ENCODE measurements around the gene ATOX1.

GRCh38 chr5:151800532-151800931, 42.1 kb upstream of the ATOX1 start:
- no peak for TF ChIP-seq CTCF (IDR thresholded peaks at IDR 0.05)
- no peak for TF ChIP-seq EZH2 (IDR thresholded peaks at IDR 0.05; ENCODE audit: borderline replicate concordance, insufficient read depth, low read depth, low read length, poor library complexity, severe bottlenecking)

All from B cell (primary cell).